Mucosa of rectum (tissue), 2 donors: Measurements from ENCODE around the gene POLK.

ENCODE experiments used
- H3K27ac ChIP-seq, 2 donors: one replicate each; pipeline ENCODE4 v1.7.0; 2013; ENCODE audit warnings: inconsistent platforms in 2 of 2, low read depth in 2 of 2, low read length in 2 of 2
- H3K27me3 ChIP-seq, 2 donors: one replicate each; pipeline ENCODE4 v1.7.0; 2013; ENCODE audit warnings: low read length in 2 of 2; ENCODE audit not compliant: control insufficient read depth in 2 of 2, insufficient read depth in 2 of 2
- H3K36me3 ChIP-seq, 2 donors: one replicate each; pipeline ENCODE4 v1.7.0; 2013; ENCODE audit warnings: low read length in 2 of 2; ENCODE audit not compliant: control insufficient read depth in 2 of 2, insufficient read depth in 2 of 2
- H3K4me1 ChIP-seq, 2 donors: one replicate each; pipeline ENCODE4 v1.7.0; 2013; ENCODE audit warnings: low read length in 2 of 2, mild to moderate bottlenecking in 1 of 2; ENCODE audit not compliant: control insufficient read depth in 2 of 2, insufficient read depth in 2 of 2
- H3K4me3 ChIP-seq, 2 donors: one replicate each; pipeline ENCODE4 v1.7.0; 2013; ENCODE audit warnings: low read length in 2 of 2
- H3K9ac ChIP-seq, 2 donors: one replicate each; pipeline ENCODE4 v1.7.0; 2013; ENCODE audit warnings: low read length in 2 of 2, low read depth in 1 of 2, mild to moderate bottlenecking in 1 of 2
- H3K9me3 ChIP-seq, 2 donors: one replicate each; pipeline ENCODE4 v1.7.0; 2013; ENCODE audit warnings: low read length in 2 of 2; ENCODE audit not compliant: control insufficient read depth in 2 of 2
- donor health status: healthy.
- donor health status: Normal muscosa, but diverticular disease.

POLK gene

GRCh38 chr5:75509956-75510355 is 1.7 kb upstream of the POLK start:
- Histone ChIP-seq H3K4me1 (peaks cover 11 to 17% of the 10 kb centered on the region in 2 donors), H3K36me3 (no peaks in the 10 kb centered on the region), H3K27ac (no peak overlapping the region), H3K4me3 (peak overlapping the region; percentile 84 to 86), H3K9me3 (no peaks in the 10 kb centered on the region), H3K27me3 (no peaks in the 10 kb centered on the region), H3K9ac (peak overlapping the region in 1 of 2 donors; percentile 89)

GRCh38 chr5:75510417-75510835 is 1.3 kb upstream of the POLK start:
- peak overlapping the region; percentile 84 to 86 for H3K4me3 ChIP-seq
- no peaks in the 10 kb centered on the region for H3K27me3 ChIP-seq
- no peaks in the 10 kb centered on the region for H3K9me3 ChIP-seq
- peaks cover 11 to 17% of the 10 kb centered on the region in 2 donors for H3K4me1 ChIP-seq
- peak overlapping the region; percentile 77 to 89 for H3K9ac ChIP-seq
- no peaks in the 10 kb centered on the region for H3K36me3 ChIP-seq
- H3K27ac ChIP-seq, result peak overlapping the region; percentile 88 to 90

GRCh38 chr5:75510836-75511434 is 756 bp upstream of the POLK start:
- Histone ChIP-seq H3K9ac (peak overlapping the region; percentile 77 to 89), H3K27ac (peak overlapping the region; percentile 88 to 90), H3K4me3 (peak overlapping the region; percentile 84 to 86), H3K4me1 (peaks cover 11 to 17% of the 10 kb centered on the region in 2 donors), H3K27me3 (no peaks in the 10 kb centered on the region), H3K9me3 (no peaks in the 10 kb centered on the region), H3K36me3 (no peaks in the 10 kb centered on the region)

- Histone ChIP-seq H3K9me3 (no peaks in the 10 kb centered on the region), H3K4me1 (peaks cover 11 to 17% of the 10 kb centered on the region in 2 donors), H3K27ac (peak overlapping the region; percentile 74 to 79), H3K4me3 (peak overlapping the region; percentile 91 to 98), H3K27me3 (no peaks in the 10 kb centered on the region), H3K9ac (peak overlapping the region; percentile 75 to 78), H3K36me3 (no peaks in the 10 kb centered on the region)
These were observed 838 bp downstream of the POLK start for GRCh38 chr5:75512383-75513074.

- no peaks in the 10 kb centered on the region for H3K9me3 ChIP-seq
- H3K4me1 ChIP-seq, result peaks cover 11 to 17% of the 10 kb centered on the region in 2 donors
- H3K9ac ChIP-seq, result no peak overlapping the region
- no peaks in the 10 kb centered on the region for H3K27me3 ChIP-seq
- H3K4me3 ChIP-seq, result no peak overlapping the region
- H3K27ac ChIP-seq, result no peak overlapping the region
- no peaks in the 10 kb centered on the region for H3K36me3 ChIP-seq
These were observed 2.1 kb downstream of the POLK start for GRCh38 chr5:75513841-75514240.

GRCh38 chr5:75514323-75514722 is 2.6 kb downstream of the POLK start:
- H3K9me3 ChIP-seq, result no peaks in the 10 kb centered on the region
- no peaks in the 10 kb centered on the region for H3K27me3 ChIP-seq
- H3K27ac ChIP-seq, result no peak overlapping the region
- no peaks in the 10 kb centered on the region for H3K36me3 ChIP-seq
- H3K4me1 ChIP-seq, result peaks cover 11 to 17% of the 10 kb centered on the region in 2 donors
- H3K9ac ChIP-seq, result no peak overlapping the region
- H3K4me3 ChIP-seq, result no peak overlapping the region

GRCh38 chr5:75519761-75520160 is 8.1 kb downstream of the POLK start:
- H3K4me3 ChIP-seq, result no peak overlapping the region
- no peaks in the 10 kb centered on the region for H3K27me3 ChIP-seq
- H3K4me1 ChIP-seq, result no peaks in the 10 kb centered on the region
- H3K36me3 ChIP-seq, result no peaks in the 10 kb centered on the region
- H3K9me3 ChIP-seq, result no peaks in the 10 kb centered on the region
- no peak overlapping the region for H3K27ac ChIP-seq
- no peak overlapping the region for H3K9ac ChIP-seq

- Histone ChIP-seq H3K9me3 (no peaks in the 10 kb centered on the region), H3K27me3 (no peaks in the 10 kb centered on the region), H3K4me3 (no peak overlapping the region), H3K4me1 (no peaks in the 10 kb centered on the region), H3K9ac (no peak overlapping the region), H3K36me3 (no peaks in the 10 kb centered on the region), H3K27ac (no peak overlapping the region)
These were observed 9.5 kb downstream of the POLK start for GRCh38 chr5:75521195-75521594.

- Histone ChIP-seq H3K27ac (no peak overlapping the region), H3K9ac (no peak overlapping the region), H3K4me1 (no peaks in the 10 kb centered on the region), H3K4me3 (no peak overlapping the region), H3K27me3 (no peaks in the 10 kb centered on the region), H3K9me3 (no peaks in the 10 kb centered on the region), H3K36me3 (no peaks in the 10 kb centered on the region)
These were observed 10.3 kb downstream of the POLK start for GRCh38 chr5:75522025-75522424.

GRCh38 chr5:75522542-75522941 is 10.9 kb downstream of the POLK start:
- H3K9me3 ChIP-seq, result no peaks in the 10 kb centered on the region
- no peak overlapping the region for H3K27ac ChIP-seq
- no peak overlapping the region for H3K4me3 ChIP-seq
- no peaks in the 10 kb centered on the region for H3K36me3 ChIP-seq
- no peaks in the 10 kb centered on the region for H3K4me1 ChIP-seq
- no peaks in the 10 kb centered on the region for H3K27me3 ChIP-seq
- no peak overlapping the region for H3K9ac ChIP-seq
